HG02759 (cell line): ENCODE data around the gene KCNAB2.

Experiments
- ATAC-seq: cut with Tn5 transposase; IDR thresholded peaks from one replicate; pipeline ENCODE4 v1.9.1; 2021; ENCODE audit warnings: mild to moderate bottlenecking, moderate library complexity; ENCODE audit not compliant: unreplicated experiment

Gene KCNAB2

GRCh38 chr1:6077506-6077905, 31.8 kb downstream of the KCNAB2 start:
- no peak for ATAC-seq

- no peak for ATAC-seq
Observed at GRCh38 chr1:6077919-6078318, 32.2 kb downstream of the KCNAB2 start.

DNA sequence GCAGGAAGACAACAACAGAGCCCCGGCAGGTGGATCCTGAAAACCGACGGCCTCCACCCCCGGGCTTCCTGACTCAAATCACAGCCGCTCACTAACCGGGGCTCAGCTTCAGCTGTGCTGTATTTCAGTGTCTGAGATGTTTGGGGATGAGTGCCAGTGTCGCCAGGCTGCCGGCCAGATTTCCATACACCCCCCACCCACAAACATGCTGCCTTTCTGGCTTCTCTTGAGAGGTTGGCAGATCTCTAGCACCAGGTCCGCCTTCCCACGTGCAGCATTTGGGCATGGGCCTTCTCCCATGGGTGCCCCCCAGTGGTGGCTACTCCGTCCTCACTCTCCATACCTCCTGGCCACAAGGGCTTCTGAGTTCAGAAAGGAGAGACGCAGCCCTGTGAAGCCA, 34.8 kb downstream of the KCNAB2 start:
- no peak for ATAC-seq

GRCh38 chr1:6081901-6082300, 36.2 kb downstream of the KCNAB2 start:
- ATAC-seq, result no peak

GRCh38 chr1:6082430-6082971, 36.8 kb downstream of the KCNAB2 start:
- no peak for ATAC-seq

- ATAC-seq, result no peak
Observed at GRCh38 chr1:6083385-6083784, 37.7 kb downstream of the KCNAB2 start.

GRCh38 chr1:6083801-6084446, 38.2 kb downstream of the KCNAB2 start:
- no peak for ATAC-seq

DNA sequence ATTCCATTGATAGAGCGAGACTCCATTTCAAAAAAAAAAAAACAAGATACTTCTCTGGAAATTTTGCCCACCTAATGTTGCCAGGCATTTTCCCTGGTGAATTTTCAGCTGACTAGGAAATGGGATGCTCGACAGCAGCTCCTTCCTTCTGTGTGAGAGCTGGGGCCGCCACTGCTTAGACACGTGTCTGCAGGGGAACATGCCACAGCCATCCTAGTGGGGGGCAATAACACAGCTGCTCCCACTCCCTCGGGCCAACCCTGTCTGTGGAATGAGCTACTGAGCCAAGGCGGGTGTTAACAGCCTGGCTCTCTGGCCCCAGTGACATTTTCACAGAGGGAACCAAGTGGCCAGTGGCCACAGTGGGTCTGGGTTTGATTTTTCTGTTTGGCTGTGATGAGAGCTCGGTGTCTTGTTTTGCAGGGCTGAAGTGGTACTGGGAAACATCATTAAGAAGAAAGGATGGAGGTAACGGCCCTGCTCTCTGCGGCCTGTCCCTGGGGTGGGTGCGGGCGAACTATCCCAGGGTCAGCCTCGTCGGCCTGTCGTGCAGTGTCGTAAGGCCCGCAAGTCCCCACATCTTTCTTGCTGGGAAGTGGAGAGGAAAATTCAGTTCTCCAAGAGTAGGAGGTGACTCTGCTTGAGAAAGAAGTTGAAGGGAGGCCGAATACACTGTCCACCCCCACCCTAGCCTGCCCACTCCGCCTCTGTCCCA, 39.2 kb downstream of the KCNAB2 start:
- ATAC-seq, result no peak

DNA sequence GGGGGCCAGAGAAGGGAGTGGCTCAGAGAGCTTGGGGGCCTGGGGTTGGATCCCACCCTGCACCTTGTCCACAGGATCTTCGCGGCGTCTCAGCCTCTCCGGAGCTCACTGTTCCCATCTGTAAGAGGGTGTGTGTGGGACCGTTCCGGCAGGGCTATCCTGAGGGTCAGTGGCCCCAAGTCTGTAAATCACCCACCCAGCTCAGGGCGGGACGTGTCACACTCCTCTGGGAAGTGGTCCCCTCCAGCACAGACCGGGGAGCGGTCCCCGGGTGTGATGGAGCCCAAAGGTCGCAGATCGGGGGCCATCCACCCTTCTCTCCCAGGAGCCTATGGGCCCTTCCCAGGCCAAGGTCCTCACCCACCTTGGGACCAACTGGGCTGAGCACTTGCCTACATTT, 40.0 kb downstream of the KCNAB2 start:
- ATAC-seq, result no peak

GRCh38 chr1:6086358-6086757, 40.7 kb downstream of the KCNAB2 start:
- no peak for ATAC-seq

DNA sequence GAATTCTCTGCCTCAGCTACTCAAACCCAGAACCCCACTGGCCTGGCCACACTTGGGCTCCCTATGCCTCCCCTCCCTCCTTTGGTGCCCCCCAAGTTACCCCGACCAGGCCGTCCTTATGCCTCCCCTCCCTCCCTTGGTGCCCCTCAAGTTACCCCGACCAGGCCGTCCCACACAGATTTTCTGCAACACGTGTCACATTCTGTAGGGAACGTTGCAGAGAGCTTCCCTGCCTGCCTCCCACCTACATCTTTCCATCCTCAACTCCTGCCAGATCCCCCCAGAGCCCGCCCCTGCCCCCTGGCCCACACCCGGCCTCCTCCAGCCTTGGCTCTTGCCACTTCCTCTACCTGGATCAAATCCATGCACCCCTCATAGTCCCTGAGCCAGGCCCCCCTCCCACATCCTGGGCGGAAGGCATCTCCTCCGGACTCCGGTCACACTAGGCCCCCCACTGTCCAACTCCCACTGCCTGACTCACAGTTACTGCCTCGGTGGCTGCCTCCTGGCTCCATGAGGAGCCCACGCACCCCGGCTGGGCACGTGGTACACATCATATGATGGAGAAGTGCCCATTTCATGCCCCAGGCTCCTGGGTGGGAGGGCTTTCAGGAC, 41.2 kb downstream of the KCNAB2 start:
- ATAC-seq, result no peak

- ATAC-seq, result no peak
Observed at GRCh38 chr1:6087377-6087772, 41.7 kb downstream of the KCNAB2 start.

GRCh38 chr1:6087958-6088357, 42.3 kb downstream of the KCNAB2 start:
- ATAC-seq, result no peak

- ATAC-seq, result no peak
Observed at GRCh38 chr1:6088956-6089355, 43.3 kb downstream of the KCNAB2 start.

DNA sequence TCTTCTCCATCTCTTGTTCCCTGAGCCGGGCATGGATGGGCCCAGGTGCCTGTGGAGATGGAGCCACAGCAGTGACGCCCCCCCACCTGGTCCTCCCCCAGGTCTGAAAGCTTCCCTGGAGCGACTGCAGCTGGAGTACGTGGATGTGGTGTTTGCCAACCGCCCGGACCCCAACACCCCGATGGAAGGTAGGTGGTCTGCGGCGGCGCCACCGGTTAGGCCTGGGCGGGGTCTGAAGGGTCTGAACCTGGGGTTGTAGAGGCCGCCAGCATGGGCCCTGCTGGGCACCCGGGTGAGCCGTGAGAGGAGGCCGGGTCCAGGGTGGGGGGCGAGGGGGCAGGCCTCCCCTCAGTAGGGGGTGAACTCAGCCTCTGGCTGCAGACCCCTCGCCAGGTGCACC, 44.6 kb downstream of the KCNAB2 start:
- ATAC-seq, result no peak

GRCh38 chr1:6090996-6091822, 45.5 kb downstream of the KCNAB2 start:
- no peak for ATAC-seq

GRCh38 chr1:6091823-6092109, 46.1 kb downstream of the KCNAB2 start:
- no peak for ATAC-seq

DNA sequence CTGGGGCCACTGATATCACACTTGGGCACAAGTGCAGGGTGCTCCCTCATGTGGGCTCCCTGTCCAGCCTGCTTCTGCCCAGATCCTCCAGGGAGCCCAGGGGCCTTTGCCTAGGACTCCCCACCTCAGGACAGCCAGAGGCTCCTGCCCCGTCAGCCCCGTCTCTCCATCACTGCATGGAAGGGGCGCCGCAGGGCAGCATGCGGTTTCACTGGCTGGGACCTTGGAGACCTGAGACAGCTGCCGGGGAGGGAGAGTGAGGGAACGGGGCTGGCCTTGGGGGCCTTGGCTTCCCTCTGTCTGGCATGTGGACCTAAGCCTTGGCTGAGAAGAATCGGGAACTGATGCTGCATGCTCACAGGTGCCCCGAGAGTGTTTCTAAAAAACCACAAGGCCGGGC, 46.5 kb downstream of the KCNAB2 start:
- ATAC-seq, result no peak

- ATAC-seq, result no peak
Observed at GRCh38 chr1:6093071-6093470, 47.4 kb downstream of the KCNAB2 start.

GRCh38 chr1:6093611-6094010, 47.9 kb downstream of the KCNAB2 start:
- no peak for ATAC-seq

DNA sequence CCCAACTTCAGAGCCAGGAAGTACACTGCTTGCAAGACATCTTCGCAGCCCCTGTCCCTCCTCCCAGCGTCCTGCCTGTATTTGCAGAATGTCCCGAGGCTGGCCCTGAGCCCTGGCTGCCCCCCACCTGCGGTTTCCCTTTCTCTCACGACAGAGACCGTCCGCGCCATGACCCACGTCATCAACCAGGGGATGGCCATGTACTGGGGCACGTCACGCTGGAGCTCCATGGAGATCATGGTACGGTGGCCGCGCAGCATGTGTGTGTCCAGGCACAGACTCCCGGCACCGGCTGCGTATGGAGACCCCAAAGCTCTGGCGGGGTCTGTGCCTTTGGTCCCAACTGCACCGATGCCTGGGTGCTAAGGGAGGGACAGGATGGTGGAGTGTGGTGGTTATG, 48.6 kb downstream of the KCNAB2 start:
- no peak for ATAC-seq
